ENCODE measurements around the gene NCKAP5. TPM values are rescaled to one million over a fixed set of nuclear protein-coding genes. Genes with fewer than 3 reads are reported as not detected.

NCKAP5 gene
- total RNA-seq, 1 donor from 2014 or later = 7.9 TPM

DNA sequence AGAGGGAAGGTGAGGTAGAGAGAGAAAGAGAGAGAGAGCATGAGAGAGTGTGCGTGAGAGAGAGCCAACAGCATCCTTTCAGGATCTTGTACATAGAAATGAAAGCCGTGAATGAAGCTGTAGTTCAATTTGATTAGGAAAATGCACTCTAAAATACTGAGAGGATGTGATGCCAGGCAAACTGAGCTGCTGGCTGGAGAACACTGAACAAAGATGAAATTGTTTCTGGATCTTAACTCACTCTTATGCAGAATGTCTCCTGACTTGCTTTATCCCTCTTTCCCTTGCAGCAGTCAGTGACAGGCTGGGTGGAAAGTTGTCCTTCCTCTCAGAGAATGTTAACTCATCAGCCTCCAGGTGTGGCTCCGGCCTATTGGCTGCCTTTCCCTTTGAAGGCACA is 908.9 kb downstream of the NCKAP5 start:
- intact Hi-C loops (cut with DNase I) = no loop called here
- ATAC-seq (ENCODE audit: poor library complexity) (no peak), DNase-seq (no peak)

DNA sequence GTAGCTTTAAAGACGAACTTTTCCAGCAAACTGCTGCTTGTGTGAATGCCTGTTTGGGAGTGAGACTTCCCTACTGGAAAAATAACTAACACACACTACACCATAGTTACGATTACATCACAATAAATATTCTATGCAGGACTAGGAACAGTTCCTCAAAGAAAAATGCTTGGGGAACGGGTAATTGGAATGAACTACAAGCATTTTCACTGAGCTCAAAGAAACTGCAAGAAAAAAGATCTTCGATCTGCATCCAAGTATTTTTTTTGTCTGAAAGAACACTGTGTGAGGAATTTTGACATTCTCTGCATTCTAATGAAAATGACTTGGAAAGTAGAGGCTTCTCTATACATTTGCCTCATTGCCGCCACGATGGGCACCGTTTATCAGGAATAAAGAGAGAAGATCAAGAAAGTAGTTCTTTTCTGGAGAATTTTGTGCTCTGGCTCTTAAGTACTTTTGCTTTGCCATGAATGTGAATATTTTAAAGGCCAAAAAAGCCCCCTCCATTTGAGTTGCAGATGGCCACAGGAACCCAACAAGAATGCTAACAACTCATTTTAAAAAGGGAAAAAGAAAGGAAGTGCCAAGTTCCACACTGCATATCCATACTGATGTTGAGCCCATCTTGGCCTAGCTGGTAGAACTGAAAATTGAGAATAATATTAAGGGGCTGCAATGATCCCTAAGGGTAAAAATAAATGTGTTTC is 911.8 kb downstream of the NCKAP5 start:
- intact Hi-C loops (cut with DNase I) = no loop called here
- ATAC-seq (ENCODE audit: poor library complexity) (no peak), DNase-seq (no peak)

GRCh38 chr2:132654968-132655367 is 913.3 kb downstream of the NCKAP5 start:
- DNase-seq (no peak), ATAC-seq (ENCODE audit: poor library complexity) (no peak)
- intact Hi-C loops (cut with DNase I) = no loop called here

DNA sequence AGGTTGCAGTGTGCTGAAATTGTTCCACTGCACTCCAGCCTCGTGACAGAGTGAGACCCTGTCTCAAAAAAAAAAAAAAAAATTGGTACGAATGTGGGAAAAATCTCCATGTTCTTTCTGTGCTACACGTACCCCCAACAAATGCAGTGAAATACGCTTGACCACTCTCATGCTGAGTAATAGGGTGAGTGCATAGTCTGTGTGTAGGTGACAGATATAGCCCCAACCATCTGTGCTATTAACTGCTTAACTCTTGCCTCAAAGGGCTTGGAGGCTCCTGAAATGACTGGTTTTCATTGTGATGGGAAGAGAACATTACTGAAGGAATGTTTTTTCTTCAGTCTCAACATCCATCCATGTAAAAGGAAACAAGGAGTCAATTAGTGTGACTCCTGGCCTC is 913.9 kb downstream of the NCKAP5 start:
- ATAC-seq (ENCODE audit: poor library complexity) = no peak
- DNase-seq = no peak
- intact Hi-C loops (cut with DNase I) = no loop called here

DNA sequence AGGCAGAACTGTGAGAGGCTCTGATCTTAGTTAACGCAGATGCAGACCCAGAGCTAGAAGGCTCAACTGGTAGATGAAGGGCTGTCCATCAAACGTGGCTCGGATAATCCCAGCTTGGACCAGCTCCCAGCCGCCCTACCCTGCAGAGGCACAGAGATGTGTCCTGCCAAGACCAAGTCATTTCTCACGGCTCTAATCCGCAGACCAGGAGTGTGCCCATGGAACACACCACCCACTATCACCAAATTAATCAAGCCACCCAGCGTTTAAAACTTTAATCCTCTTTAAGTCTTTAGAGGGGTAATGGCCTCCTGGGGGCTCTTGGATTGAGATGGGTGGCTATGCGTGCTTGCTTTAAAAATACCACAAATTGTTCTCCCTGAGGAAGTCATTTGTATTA is 915.8 kb downstream of the NCKAP5 start:
- DNase-seq = no peak
- intact Hi-C loops (cut with DNase I) = no loop called here
- no peak for ATAC-seq (ENCODE audit: poor library complexity)

DNA sequence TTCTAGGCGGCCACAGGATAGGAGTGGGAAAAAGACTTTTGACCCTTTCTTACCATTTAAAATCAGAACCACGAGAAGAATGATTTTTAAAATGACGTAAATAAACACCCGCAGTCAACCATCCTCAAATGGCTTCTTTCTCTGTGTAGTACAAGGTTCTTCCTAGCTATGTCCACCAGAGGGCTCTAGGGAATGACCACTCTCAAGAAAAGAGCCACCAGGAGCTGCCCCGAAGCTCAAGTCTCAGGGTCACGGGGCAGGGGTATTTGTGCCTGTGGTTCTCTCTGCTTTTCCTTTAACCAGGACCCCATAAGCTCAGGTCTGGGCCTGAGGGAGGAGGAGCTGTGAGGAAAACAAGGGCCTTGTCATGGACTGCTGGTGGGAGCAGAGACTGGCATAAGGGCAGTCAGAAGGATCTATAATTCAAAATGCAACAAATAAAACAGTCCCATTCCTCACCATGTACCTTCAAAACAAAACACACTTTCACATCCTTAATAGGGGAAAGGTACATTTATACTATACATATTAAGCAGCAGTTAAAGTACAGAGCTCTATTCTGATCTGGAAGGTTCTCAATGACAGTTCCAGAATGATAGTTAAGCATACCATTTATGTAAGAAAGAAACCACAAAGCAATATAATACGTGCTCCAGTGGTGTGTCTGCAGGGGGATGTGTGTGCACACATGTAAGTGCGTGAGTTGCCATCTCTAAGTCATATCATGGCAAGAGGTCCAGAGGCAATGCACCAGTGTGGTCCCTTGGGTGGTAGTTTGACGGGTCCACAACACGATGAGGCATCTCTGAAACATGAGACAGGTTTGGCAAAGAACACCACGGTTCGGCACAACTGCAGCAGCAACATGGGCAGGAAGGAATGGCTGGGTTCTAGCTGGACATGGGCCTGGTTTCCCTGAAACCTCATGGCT is 916.9 kb downstream of the NCKAP5 start:
- ATAC-seq (ENCODE audit: poor library complexity) (peak; percentile 52), DNase-seq (no peak)
- intact Hi-C loops (cut with DNase I) = no loop called here

DNA sequence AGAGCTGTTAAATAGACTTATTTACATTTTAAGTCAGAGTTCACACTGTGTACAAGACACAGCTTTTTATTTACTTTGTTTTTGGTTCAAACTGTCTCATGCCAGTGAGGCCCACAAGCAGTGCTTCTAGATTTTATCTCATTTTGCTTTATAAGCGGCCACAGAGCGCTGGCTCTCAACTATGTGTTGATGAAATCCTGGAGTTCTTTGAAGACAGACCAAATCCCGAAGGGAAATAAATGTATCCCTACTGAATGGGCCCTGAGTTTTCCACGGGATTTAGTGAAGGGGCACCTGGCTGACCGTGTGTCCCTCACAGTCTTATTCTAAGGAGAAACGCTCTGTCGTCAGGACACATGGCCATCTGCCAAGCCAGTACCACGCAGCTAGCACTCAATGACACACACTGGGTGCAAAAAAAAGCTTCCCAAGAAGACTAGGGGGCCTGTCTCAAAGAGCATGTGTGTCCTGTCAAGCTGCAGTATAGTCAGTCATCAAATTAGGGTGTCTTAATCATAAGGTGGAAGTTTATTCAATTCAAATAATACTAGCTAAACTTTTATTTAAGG is 921.6 kb downstream of the NCKAP5 start:
- no peak for ATAC-seq (ENCODE audit: poor library complexity)
- intact Hi-C loops (cut with DNase I) = no loop called here
- no peak for DNase-seq

GRCh38 chr2:132645722-132646539 is 922.3 kb downstream of the NCKAP5 start:
- ATAC-seq (ENCODE audit: poor library complexity) (no peak), DNase-seq (no peak)
- intact Hi-C loops (cut with DNase I) = no loop called here

GRCh38 chr2:132645176-132645575 is 923.1 kb downstream of the NCKAP5 start:
- ATAC-seq (ENCODE audit: poor library complexity) (no peak), DNase-seq (no peak)
- intact Hi-C loops (cut with DNase I) = no loop called here

DNA sequence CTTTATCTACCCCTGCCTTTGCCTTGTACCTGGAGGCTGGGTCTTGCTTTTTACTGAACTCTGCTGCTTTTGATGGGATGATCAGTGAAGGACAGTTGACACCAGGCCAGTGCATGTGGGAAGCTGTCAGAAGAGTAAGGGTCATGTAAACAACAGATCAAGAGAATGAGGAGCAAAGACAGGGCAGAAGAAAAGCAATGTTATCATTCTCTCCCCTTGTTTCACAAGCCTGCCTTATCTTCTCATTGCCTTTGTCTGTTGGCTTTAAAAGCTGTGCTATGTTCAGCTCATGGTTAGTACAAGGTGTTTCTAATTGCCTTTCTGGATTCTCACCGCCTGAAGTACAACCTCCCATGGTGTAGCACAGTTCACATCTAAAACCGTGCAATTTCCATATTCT is 925.8 kb downstream of the NCKAP5 start:
- intact Hi-C loops (cut with DNase I) = no loop called here
- DNase-seq (no peak), ATAC-seq (ENCODE audit: poor library complexity) (peak; percentile 65)

- DNase-seq (no peak), ATAC-seq (ENCODE audit: poor library complexity) (no peak)
- intact Hi-C loops (cut with DNase I) = no loop called here
Observed at GRCh38 chr2:132641819-132642218, 926.4 kb downstream of the NCKAP5 start.

GRCh38 chr2:132640116-132640515 is 928.1 kb downstream of the NCKAP5 start:
- no peak for ATAC-seq (ENCODE audit: poor library complexity)
- intact Hi-C loops (cut with DNase I) = no loop called here
- no peak for DNase-seq

- DNase-seq (no peak), ATAC-seq (ENCODE audit: poor library complexity) (no peak)
- intact Hi-C loops (cut with DNase I) = no loop called here
Observed at GRCh38 chr2:132638313-132639040, 929.8 kb downstream of the NCKAP5 start.

DNA sequence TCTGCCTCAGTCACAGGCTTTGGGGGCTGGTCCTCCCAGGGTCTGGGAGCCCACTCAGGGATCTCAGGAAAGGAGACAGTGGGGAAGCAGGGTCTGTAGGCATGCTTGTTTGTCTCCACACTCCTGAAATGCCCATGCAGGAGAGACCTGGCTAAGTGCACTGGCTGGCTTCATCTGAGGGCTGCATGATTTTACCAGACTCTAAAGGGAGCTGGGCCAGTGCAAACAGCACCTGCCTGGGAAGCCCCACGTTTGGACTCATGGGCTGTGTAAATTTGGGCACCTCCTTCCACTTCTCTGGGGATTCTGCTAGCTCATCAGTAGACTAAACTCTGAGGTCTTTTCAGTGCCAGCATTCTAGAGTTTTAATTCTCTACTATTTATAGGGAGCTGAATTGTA is 931.9 kb downstream of the NCKAP5 start:
- ATAC-seq (ENCODE audit: poor library complexity) = peak; percentile 25
- intact Hi-C loops (cut with DNase I) = no loop called here
- DNase-seq = no peak

DNA sequence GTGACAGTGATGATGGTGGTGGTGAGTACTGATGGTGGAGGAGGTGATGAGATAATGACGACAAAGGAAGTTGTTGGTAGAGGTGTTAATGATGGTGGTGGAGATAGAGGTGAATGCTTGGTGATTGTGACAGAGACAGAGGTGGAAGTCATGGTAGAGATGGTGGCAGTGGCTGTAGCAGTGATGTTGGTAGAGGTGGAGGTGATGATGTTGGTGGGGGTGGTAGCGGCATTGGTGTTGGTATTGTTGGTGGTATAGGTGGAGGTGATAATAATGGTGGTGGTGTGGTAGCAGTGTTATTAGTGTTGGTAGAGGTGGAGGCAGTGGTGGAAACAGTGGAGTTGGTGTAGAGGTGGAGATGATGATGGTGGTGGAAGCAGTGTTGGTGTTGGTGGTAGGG is 934.6 kb downstream of the NCKAP5 start:
- DNase-seq = no peak
- no peak for ATAC-seq (ENCODE audit: poor library complexity)
- intact Hi-C loops (cut with DNase I) = no loop called here

- no peak for ATAC-seq (ENCODE audit: poor library complexity)
- intact Hi-C loops (cut with DNase I) = no loop called here
- no peak for DNase-seq
Observed at GRCh38 chr2:132632000-132632649, 936.1 kb downstream of the NCKAP5 start.

GRCh38 chr2:132627536-132627935 is 940.7 kb downstream of the NCKAP5 start:
- no peak for DNase-seq
- intact Hi-C loops (cut with DNase I) = no loop called here
- ATAC-seq (ENCODE audit: poor library complexity) = no peak

Data from Right ventricle myocardium superior (tissue), 1 donor.